Measurements from ENCODE around the gene ZSWIM4. TPM values are rescaled to one million over a fixed set of nuclear protein-coding genes. Genes with fewer than 3 reads are reported as not detected.

The ZSWIM4 gene
- total RNA-seq, 4 donors from 2014 or later = 0.26 to 8.4 (median 6.0) TPM

DNA sequence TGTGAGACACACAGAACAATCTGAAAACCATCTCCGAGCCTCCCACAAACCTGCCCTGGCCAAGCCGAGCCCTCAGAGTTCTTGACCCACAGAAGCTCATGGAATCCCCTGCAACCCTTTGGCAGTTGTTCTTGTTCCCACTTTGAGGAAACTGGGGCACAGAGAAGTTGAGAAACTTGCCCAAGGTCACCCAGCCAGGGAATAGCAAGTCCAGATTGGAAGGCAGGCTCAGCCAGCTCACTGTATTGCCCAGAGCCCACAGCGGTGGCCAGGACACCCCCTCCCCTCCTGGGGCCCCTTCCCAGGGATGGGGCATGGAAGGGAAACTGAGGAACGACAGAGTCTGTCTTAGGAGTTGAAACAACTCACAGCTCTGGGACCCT is 1.8 kb downstream of the ZSWIM4 start:
- no peaks in the 10 kb centered on the region for H3K36me3 ChIP-seq
- no peaks in the 10 kb centered on the region for H3K27me3 ChIP-seq
- TF ChIP-seq POLR2A (IDR thresholded peaks at IDR 0.05) = no peak
- TF ChIP-seq, protein P1, sequence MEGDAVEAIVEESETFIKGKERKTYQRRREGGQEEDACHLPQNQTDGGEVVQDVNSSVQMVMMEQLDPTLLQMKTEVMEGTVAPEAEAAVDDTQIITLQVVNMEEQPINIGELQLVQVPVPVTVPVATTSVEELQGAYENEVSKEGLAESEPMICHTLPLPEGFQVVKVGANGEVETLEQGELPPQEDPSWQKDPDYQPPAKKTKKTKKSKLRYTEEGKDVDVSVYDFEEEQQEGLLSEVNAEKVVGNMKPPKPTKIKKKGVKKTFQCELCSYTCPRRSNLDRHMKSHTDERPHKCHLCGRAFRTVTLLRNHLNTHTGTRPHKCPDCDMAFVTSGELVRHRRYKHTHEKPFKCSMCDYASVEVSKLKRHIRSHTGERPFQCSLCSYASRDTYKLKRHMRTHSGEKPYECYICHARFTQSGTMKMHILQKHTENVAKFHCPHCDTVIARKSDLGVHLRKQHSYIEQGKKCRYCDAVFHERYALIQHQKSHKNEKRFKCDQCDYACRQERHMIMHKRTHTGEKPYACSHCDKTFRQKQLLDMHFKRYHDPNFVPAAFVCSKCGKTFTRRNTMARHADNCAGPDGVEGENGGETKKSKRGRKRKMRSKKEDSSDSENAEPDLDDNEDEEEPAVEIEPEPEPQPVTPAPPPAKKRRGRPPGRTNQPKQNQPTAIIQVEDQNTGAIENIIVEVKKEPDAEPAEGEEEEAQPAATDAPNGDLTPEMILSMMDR (IDR thresholded peaks at IDR 0.05) = no peak
- intact Hi-C loops (cut with DNase I; ENCODE audit: low total_unique reads) = loop anchor here (5.0 kb wide), 1 partner anchor 55 kb away; no protein-coding TSS in a partner anchor
- no peaks in the 10 kb centered on the region for H3K9me3 ChIP-seq
- H3K4me3 ChIP-seq = no peak overlapping the region
- no peak for DNase-seq
- H3K4me1 ChIP-seq = peaks cover 10 to 17% of the 10 kb centered on the region in 2 donors
- H3K27ac ChIP-seq = peak overlapping the region; percentile 88 to 99

DNA sequence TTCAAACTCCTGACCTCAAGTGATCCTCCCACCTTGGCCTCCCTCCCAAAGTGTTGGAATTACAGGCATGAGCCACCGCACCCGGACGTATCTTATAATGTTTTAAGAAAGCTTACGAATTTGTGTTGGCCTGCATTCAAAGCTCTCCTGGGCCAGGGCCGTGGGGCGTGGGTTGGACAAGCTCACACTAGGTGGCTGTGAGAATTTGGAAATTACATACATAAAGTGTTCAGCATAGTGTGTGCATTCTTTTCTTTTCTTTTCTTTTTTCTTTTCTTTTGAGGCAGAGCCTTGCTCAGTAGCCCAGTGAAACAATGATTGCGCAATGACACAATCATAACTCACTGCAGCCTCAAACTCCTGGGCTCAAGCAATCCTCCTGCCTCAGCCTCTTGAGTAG is 2.6 kb downstream of the ZSWIM4 start:
- TF ChIP-seq POLR2A (IDR thresholded peaks at IDR 0.05) = no peak
- TF ChIP-seq, protein P1 (IDR thresholded peaks at IDR 0.05) = no peak
- Histone ChIP-seq H3K27me3 (no peaks in the 10 kb centered on the region), H3K27ac (peak overlapping the region; percentile 88 to 99), H3K4me3 (no peak overlapping the region), H3K36me3 (no peaks in the 10 kb centered on the region), H3K9me3 (no peaks in the 10 kb centered on the region), H3K4me1 (peaks cover 10 to 17% of the 10 kb centered on the region in 2 donors)
- DNase-seq = peak; percentile 49 to 52
- intact Hi-C loops (cut with DNase I; ENCODE audit: low total_unique reads) = loop anchor here (5.0 kb wide), 1 partner anchor 54 kb away; no protein-coding TSS in a partner anchor

DNA sequence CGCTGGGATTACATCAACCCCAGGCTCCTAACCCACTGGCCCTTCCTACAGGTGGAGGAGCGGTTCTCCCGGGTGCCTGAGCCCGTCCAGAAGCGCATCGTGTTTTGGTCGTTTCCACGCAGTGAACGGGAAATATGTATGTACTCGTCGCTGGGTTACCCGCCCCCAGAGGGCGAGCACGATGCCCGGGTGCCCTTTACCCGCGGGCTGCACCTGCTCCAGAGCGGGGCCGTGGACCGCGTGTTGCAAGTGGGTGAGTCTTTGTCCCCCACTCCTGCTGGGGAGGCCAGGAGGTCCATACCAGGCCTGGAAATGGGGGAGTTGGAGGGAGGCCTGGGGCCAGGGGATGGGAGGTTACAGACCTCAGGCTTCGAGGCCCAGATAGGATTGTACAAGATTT is 4.4 kb downstream of the ZSWIM4 start:
- H3K27me3 ChIP-seq = no peaks in the 10 kb centered on the region
- H3K4me3 ChIP-seq = no peak overlapping the region
- TF ChIP-seq POLR2A (IDR thresholded peaks at IDR 0.05) = no peak
- TF ChIP-seq, protein P1 (IDR thresholded peaks at IDR 0.05) = no peak
- peaks cover 10 to 17% of the 10 kb centered on the region in 2 donors for H3K4me1 ChIP-seq
- intact Hi-C loops (cut with DNase I; ENCODE audit: low total_unique reads) = loop anchor here (5.0 kb wide), 1 partner anchor 53 kb away; no protein-coding TSS in a partner anchor
- H3K36me3 ChIP-seq = no peaks in the 10 kb centered on the region
- no peaks in the 10 kb centered on the region for H3K9me3 ChIP-seq
- H3K27ac ChIP-seq = no peak overlapping the region
- no peak for DNase-seq

DNA sequence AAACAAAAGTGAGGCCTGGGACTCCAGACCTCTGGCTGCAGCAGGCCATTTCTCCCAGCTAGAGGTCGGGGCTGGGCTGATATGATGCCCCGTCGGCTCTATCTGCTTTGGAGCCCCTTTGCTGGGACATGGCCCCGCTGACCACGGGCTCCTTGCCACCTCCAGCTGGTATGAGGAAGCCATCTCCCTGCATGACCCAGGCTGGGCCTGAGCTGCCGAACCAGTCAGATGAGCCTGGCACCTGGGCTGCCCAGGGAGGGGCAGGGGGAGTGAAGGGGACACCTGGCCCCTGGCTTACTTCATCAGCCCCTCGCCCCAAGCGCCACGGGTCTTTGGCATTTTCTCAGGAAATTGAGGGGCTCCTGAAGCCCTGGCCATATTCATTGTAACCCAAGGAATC is 7.8 kb downstream of the ZSWIM4 start:
- Histone ChIP-seq H3K9me3 (no peaks in the 10 kb centered on the region), H3K27me3 (no peaks in the 10 kb centered on the region), H3K36me3 (no peaks in the 10 kb centered on the region), H3K4me3 (no peak overlapping the region), H3K4me1 (no peaks in the 10 kb centered on the region), H3K27ac (no peak overlapping the region)
- no peak for DNase-seq
- intact Hi-C loops (cut with DNase I; ENCODE audit: low total_unique reads) = no loop called here
- TF ChIP-seq, protein P1 (IDR thresholded peaks at IDR 0.05) = no peak
- TF ChIP-seq POLR2A (IDR thresholded peaks at IDR 0.05) = no peak

DNA sequence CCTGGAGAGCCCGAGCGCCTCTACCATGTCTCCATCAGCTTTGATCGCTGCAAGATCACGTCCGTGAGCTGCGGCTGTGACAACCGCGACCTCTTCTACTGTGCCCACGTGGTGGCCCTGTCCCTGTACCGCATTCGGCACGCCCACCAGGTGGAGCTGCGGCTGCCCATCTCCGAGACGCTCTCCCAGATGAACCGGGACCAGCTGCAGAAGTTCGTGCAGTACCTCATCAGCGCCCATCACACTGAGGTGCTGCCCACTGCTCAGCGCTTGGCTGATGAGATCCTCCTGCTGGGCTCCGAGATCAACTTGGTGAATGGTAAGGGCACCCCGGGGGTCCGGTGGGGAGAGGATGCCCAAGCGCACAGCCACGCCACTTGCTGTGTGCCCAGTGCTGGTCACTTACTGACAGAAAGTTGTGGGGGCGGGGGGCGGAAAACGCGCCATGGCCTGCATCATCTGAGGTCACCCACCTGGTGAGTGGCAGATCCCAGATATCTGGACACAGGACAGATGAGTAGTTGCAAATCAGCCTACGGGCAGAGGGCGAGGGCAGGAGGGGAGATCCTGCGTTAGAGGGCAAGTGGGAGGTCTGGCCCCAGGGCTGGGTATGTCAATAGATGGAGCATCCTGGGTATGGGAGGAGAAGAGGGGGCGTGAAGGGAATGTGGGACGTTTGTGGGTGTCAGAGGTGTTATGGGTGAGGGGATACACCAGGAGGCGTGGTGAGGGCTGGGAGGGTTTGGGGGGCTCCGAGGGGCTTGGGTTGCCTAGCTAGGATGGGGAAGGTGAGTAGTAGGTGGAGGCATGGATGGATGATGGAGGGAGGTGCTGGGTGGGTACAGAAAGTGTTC is 9.8 kb downstream of the ZSWIM4 start:
- H3K27ac ChIP-seq = no peak overlapping the region
- H3K4me1 ChIP-seq = no peaks in the 10 kb centered on the region
- no peak for DNase-seq
- no peaks in the 10 kb centered on the region for H3K36me3 ChIP-seq
- no peak overlapping the region for H3K4me3 ChIP-seq
- intact Hi-C loops (cut with DNase I; ENCODE audit: low total_unique reads) = no loop called here
- TF ChIP-seq, protein P1 (IDR thresholded peaks at IDR 0.05) = peak; percentile 31 to 58 (median 44)
- no peak for TF ChIP-seq POLR2A (IDR thresholded peaks at IDR 0.05)
- no peaks in the 10 kb centered on the region for H3K27me3 ChIP-seq
- H3K9me3 ChIP-seq = no peaks in the 10 kb centered on the region
